PC-9 (cell line): Measurements from ENCODE around the gene ZNF330. TPM values are rescaled to one million over a fixed set of nuclear protein-coding genes. Genes with fewer than 3 reads are reported as not detected.

ENCODE experiments used
- BruUV-seq: library from RNA; stranded (reverse); fragments of 400-500 nt; replicated peaks from 2 replicates; lab custom pipeline; 2021; lab: Mats Ljungman, UMichigan
- CTCF ChIA-PET: fragments of 300-600 bp; sonication (Branson Sonifier 250); formaldehyde crosslinking; loops from one replicate; lab custom pipeline; 2022; ENCODE audit warnings: antibody characterized with exemption; lab: Charles Lee
- POLR2A ChIA-PET: fragments of 300-600 bp; sonication (Branson Sonifier 250); formaldehyde crosslinking; loops from one replicate; lab custom pipeline; 2022; ENCODE audit warnings: antibody characterized with exemption; ENCODE audit not compliant: unreplicated experiment; lab: Charles Lee
- DNase-seq, 2 experiments: peaks; one replicate each; pipeline versions ENCODE4 v3.0.0 to v3.0.0-alpha.2; 2015 to 2022; ENCODE audit warnings: mixed read lengths in 1 of 2
- H2AFZ ChIP-seq: fragments of 200-600 bp; sonication (generic); 2 replicates; pipeline ENCODE4 v1.8.1; 2017; ENCODE audit warnings: antibody characterized with exemption
- H3F3A ChIP-seq: fragments of 200-600 bp; sonication (generic); 2 replicates; pipeline ENCODE4 v1.8.1; 2017; ENCODE audit warnings: antibody characterized with exemption, mild to moderate bottlenecking, low read depth; ENCODE audit not compliant: insufficient read depth
- H3K27ac ChIP-seq: fragments of 200-600 bp; sonication (generic); 2 replicates; pipeline ENCODE4 v1.6.1; 2016; ENCODE audit warnings: mixed run types
- H3K27me3 ChIP-seq: fragments of 200-600 bp; sonication (generic); 2 replicates; pipeline ENCODE4 v1.6.1; 2016; ENCODE audit warnings: low read depth, mixed run types; ENCODE audit not compliant: insufficient read depth
- H3K36me3 ChIP-seq: fragments of 200-600 bp; sonication (generic); 2 replicates; pipeline ENCODE4 v1.6.1; 2016; ENCODE audit warnings: low read depth, mixed run types
- H3K4me1 ChIP-seq: fragments of 200-600 bp; sonication (generic); replicated peaks from 2 replicates; pipeline ENCODE4 v1.6.1; 2016; ENCODE audit warnings: mixed run types; ENCODE audit not compliant: insufficient read depth
- H3K4me2 ChIP-seq: fragments of 200-600 bp; sonication (generic); 2 replicates; pipeline ENCODE4 v1.6.1; 2017; ENCODE audit warnings: mixed run types
- H3K4me3 ChIP-seq: fragments of 200-600 bp; sonication (generic); 2 replicates; pipeline ENCODE4 v1.6.1; 2016; ENCODE audit warnings: mixed run types
- H3K79me2 ChIP-seq: fragments of 200-600 bp; sonication (generic); 2 replicates; pipeline ENCODE4 v1.6.1; 2017; ENCODE audit warnings: low read depth, mixed run types
- H3K9me2 ChIP-seq: fragments of 200-600 bp; sonication (generic); 2 replicates; pipeline ENCODE4 v1.8.1; 2017; ENCODE audit warnings: mild to moderate bottlenecking; ENCODE audit not compliant: insufficient read depth
- H3K9me3 ChIP-seq: fragments of 200-600 bp; sonication (generic); 2 replicates; pipeline ENCODE4 v1.8.1; 2016; ENCODE audit warnings: low read depth; ENCODE audit not compliant: insufficient read depth
- H4K20me1 ChIP-seq: fragments of 200-600 bp; sonication (generic); 2 replicates; pipeline ENCODE4 v1.8.1; 2017; ENCODE audit not compliant: insufficient read depth
- CTCF ChIP-seq: fragments of 200-600 bp; sonication (generic); conservative IDR thresholded peaks from 2 replicates; pipeline ENCODE4 v1.6.1; 2017; ENCODE audit warnings: mixed run types, antibody characterized with exemption, mild to moderate bottlenecking, moderate library complexity
- EZH2 ChIP-seq: fragments of 200-600 bp; sonication (generic); IDR thresholded peaks from 2 replicates; pipeline ENCODE4 v1.8.0; 2017; ENCODE audit warnings: antibody characterized with exemption, low read depth
- intact Hi-C: fragments of 100-400 bp; cut with micrococcal nuclease; formaldehyde crosslinking; loops from one replicate; pipeline ENCODE4 v1.10.0; 2022; ENCODE audit not compliant: unreplicated experiment
- total RNA-seq: library from RNA; stranded (reverse); gene quantifications from 2 replicates; pipeline ENCODE4 v1.2.3, GENCODE V29; 2021

ZNF330 gene
- total RNA-seq, 1 experiment from 2014 or later, result 22.5 TPM

DNA sequence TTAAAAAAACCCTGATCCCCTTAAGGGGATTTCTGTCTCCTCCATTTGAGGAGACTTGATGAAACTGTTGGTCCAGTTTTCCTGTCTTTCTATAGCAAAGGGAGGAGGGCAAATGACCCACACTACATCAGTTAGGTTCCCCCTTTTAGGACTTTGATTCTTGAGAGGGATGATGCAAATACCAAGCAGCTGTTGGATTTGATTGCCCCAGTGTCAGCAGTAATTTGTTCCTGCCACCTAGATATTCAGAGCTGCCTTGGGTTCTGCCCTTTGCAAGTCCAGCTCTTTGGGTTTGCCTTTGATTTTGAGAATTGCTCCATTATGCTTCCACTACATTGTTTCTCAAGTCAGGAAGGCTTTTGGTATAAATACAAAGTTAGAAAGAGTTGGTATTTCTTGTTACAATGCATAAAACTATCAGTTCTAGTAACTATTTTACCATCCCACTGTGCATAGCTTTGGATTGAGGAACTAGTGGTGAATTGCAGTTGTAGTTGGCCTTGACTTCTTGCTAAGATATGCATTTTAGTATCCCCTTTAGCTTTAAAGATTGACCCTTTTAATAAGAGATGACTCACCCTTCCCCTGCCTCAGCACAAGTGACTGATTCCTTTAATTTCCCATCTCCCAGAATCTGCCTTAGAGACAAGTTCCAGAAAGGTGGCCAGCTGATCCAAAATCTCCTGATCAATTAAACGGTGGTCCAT lies 24.3 kb upstream of the ZNF330 start:
- no peaks in the 10 kb centered on the region for H3K36me3 ChIP-seq
- no peak for DNase-seq
- no peaks in the 10 kb centered on the region for H3K79me2 ChIP-seq
- H4K20me1 ChIP-seq, result no peaks in the 10 kb centered on the region
- H3K9me2 ChIP-seq, result no peaks in the 10 kb centered on the region
- H3F3A ChIP-seq, result no peaks in the 10 kb centered on the region
- TF ChIP-seq CTCF (no peak), EZH2 (no peak)
- intact Hi-C loops, result no loop called here
- ChIA-PET CTCF (no interaction called here), POLR2A (no interaction called here)
- H3K27ac ChIP-seq, result no peak overlapping the region
- no peaks in the 10 kb centered on the region for H3K9me3 ChIP-seq
- no peak overlapping the region for H3K4me2 ChIP-seq
- no peaks in the 10 kb centered on the region for H3K27me3 ChIP-seq
- H2AFZ ChIP-seq, result no peak overlapping the region
- no TSS peak for BruUV-seq
- no peak overlapping the region for H3K4me3 ChIP-seq
- no peaks in the 10 kb centered on the region for H3K4me1 ChIP-seq

GRCh38 chr4:141207961-141208360 lies 12.7 kb upstream of the ZNF330 start:
- CTCF ChIA-PET, result no interaction called here
- intact Hi-C loops, result no loop called here
- no peaks in the 10 kb centered on the region for H3K9me2 ChIP-seq
- no peaks in the 10 kb centered on the region for H3F3A ChIP-seq
- no peak for TF ChIP-seq CTCF
- no peak for TF ChIP-seq EZH2
- H3K4me1 ChIP-seq, result no peaks in the 10 kb centered on the region
- H3K4me2 ChIP-seq, result no peak overlapping the region
- no peaks in the 10 kb centered on the region for H3K36me3 ChIP-seq
- no peak overlapping the region for H2AFZ ChIP-seq
- BruUV-seq, result no TSS peak
- DNase-seq, result no peak
- POLR2A ChIA-PET, result no interaction called here
- H3K79me2 ChIP-seq, result no peaks in the 10 kb centered on the region
- H4K20me1 ChIP-seq, result no peaks in the 10 kb centered on the region
- H3K9me3 ChIP-seq, result no peaks in the 10 kb centered on the region
- H3K4me3 ChIP-seq, result no peak overlapping the region
- H3K27me3 ChIP-seq, result no peaks in the 10 kb centered on the region
- no peak overlapping the region for H3K27ac ChIP-seq

DNA sequence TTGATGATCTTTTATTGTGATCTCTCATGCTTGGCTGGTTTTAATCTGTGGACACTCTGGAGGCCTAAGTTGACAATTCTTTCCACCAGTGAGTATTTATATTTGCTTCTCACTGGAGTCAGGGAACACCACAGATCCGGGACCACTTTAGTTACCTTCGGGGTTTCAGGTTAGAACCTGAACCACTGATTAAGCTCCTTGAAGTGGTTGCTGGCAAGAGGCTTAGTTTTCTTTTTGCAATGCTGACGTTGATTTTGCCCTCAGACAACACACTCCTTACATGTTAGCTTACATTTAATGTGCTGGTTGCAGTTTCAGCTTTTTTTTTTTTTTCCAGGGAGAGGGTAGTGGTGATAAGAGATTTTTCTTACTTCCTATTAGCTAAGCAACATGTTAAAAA lies 10.5 kb upstream of the ZNF330 start:
- ChIA-PET CTCF (no interaction called here), POLR2A (no interaction called here)
- H3K79me2 ChIP-seq, result no peaks in the 10 kb centered on the region
- H3K36me3 ChIP-seq, result no peaks in the 10 kb centered on the region
- H3K4me3 ChIP-seq, result no peak overlapping the region
- no peaks in the 10 kb centered on the region for H3K9me3 ChIP-seq
- intact Hi-C loops, result no loop called here
- no peak for DNase-seq
- H3K9me2 ChIP-seq, result no peaks in the 10 kb centered on the region
- no peaks in the 10 kb centered on the region for H4K20me1 ChIP-seq
- H3K27me3 ChIP-seq, result no peaks in the 10 kb centered on the region
- no peak overlapping the region for H2AFZ ChIP-seq
- no peak for TF ChIP-seq CTCF
- TF ChIP-seq EZH2, result no peak
- H3F3A ChIP-seq, result no peaks in the 10 kb centered on the region
- H3K27ac ChIP-seq, result no peak overlapping the region
- no peak overlapping the region for H3K4me2 ChIP-seq
- BruUV-seq, result no TSS peak
- no peaks in the 10 kb centered on the region for H3K4me1 ChIP-seq
